Prostate gland (tissue), 2 donors: ENCODE data around the gene RETREG1.

Source experiments
- POLR2A ChIP-seq: fragments of 450-650 bp; IDR thresholded peaks from one replicate; pipeline ENCODE4 v1.6.1; 2016; ENCODE audit warnings: antibody characterized with exemption, mild to moderate bottlenecking
- TF ChIP-seq, protein P1 (sequence below), 4 experiments: fragments of 200-600 bp in 2 of 4; fragments of 450-650 bp in 2 of 4; sonication (generic) in 2 of 4; IDR thresholded peaks; 1 replicate in 3 of 4; 2 replicates in 1 of 4; pipeline ENCODE4 v1.5.1; 2016 to 2019; ENCODE audit warnings: antibody characterized with exemption in 4 of 4, mild to moderate bottlenecking in 2 of 4, moderate library complexity in 2 of 4

DNA sequence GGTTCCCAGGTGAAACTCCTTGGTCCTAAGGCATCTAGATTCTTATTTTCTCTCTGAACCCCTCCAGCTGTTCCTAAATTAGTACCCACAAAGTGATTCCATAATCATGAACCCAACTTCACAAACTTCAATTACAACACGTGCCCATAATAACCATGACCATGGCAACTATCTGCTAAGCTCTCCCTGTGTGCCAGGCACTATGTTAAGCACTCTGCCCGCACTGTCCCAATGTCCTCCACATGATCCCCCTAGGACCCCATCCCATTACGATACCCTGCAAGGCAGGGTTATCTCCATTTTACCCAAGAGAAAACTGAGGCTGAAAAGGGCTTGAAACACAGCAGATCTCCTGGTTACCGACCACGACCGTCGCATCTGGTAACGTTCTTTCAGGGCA, 125.9 kb downstream of the RETREG1 start:
- TF ChIP-seq, protein P1, sequence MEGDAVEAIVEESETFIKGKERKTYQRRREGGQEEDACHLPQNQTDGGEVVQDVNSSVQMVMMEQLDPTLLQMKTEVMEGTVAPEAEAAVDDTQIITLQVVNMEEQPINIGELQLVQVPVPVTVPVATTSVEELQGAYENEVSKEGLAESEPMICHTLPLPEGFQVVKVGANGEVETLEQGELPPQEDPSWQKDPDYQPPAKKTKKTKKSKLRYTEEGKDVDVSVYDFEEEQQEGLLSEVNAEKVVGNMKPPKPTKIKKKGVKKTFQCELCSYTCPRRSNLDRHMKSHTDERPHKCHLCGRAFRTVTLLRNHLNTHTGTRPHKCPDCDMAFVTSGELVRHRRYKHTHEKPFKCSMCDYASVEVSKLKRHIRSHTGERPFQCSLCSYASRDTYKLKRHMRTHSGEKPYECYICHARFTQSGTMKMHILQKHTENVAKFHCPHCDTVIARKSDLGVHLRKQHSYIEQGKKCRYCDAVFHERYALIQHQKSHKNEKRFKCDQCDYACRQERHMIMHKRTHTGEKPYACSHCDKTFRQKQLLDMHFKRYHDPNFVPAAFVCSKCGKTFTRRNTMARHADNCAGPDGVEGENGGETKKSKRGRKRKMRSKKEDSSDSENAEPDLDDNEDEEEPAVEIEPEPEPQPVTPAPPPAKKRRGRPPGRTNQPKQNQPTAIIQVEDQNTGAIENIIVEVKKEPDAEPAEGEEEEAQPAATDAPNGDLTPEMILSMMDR (IDR thresholded peaks at IDR 0.05), result no peak
- TF ChIP-seq POLR2A, result no peak
